DOHH2 (cell line): ENCODE results near the gene NUMB.
A peak's percentile ranks its signal among the peaks of the same experiment; 100 is the strongest.

Experiments
- H3F3A ChIP-seq: fragments of 200-600 bp; sonication (generic), shearing (Covaris generic); 2 replicates; pipeline ENCODE4 v1.6.0; 2016; ENCODE audit warnings: antibody characterized with exemption, mild to moderate bottlenecking; ENCODE audit not compliant: control insufficient read depth, insufficient read depth
- H3K27ac ChIP-seq: fragments of 200-600 bp; sonication (generic); 2 replicates; pipeline ENCODE4 v1.5.1; 2014; ENCODE audit warnings: low read depth, mild to moderate bottlenecking, low read length, moderate library complexity
- H3K27me3 ChIP-seq: fragments of 200-600 bp; sonication (generic); 2 replicates; pipeline ENCODE4 v1.6.1; 2014; ENCODE audit warnings: mild to moderate bottlenecking, low read length, mixed read lengths; ENCODE audit not compliant: control insufficient read depth
- H3K36me3 ChIP-seq: fragments of 200-600 bp; sonication (generic); 2 replicates; pipeline ENCODE4 v1.6.1; 2014; ENCODE audit warnings: mild to moderate bottlenecking, low read length, moderate library complexity, mixed read lengths; ENCODE audit not compliant: control insufficient read depth
- H3K4me1 ChIP-seq: fragments of 200-600 bp; sonication (generic); 2 replicates; pipeline ENCODE4 v1.6.1; 2014; ENCODE audit warnings: mild to moderate bottlenecking, low read length, mixed read lengths; ENCODE audit not compliant: control insufficient read depth
- H3K4me2 ChIP-seq: fragments of 200-600 bp; sonication (generic); 2 replicates; pipeline ENCODE4 v1.6.0; 2014; ENCODE audit warnings: mild to moderate bottlenecking, low read length, moderate library complexity
- H3K4me3 ChIP-seq: fragments of 200-600 bp; sonication (generic); 2 replicates; pipeline ENCODE4 v1.5.1; 2014; ENCODE audit warnings: mild to moderate bottlenecking, low read length, mixed read lengths
- H3K79me2 ChIP-seq: fragments of 200-600 bp; sonication (generic); 2 replicates; pipeline ENCODE4 v1.6.1; 2014; ENCODE audit warnings: mild to moderate bottlenecking, low read length, mixed read lengths; ENCODE audit not compliant: control insufficient read depth
- H3K9me2 ChIP-seq: fragments of 200-600 bp; sonication (generic); replicated peaks from 2 replicates; pipeline ENCODE4 v1.6.1; 2014; ENCODE audit warnings: mild to moderate bottlenecking, low read length, mixed read lengths; ENCODE audit not compliant: control insufficient read depth
- H3K9me3 ChIP-seq: fragments of 200-600 bp; sonication (generic); 2 replicates; pipeline ENCODE4 v1.6.1; 2014; ENCODE audit warnings: antibody characterized with exemption, low read length, mixed read lengths; ENCODE audit not compliant: control insufficient read depth, insufficient read depth
- H4K20me1 ChIP-seq: fragments of 200-600 bp; sonication (generic); 2 replicates; pipeline ENCODE4 v1.6.0; 2014; ENCODE audit warnings: low read depth, mild to moderate bottlenecking, antibody characterized with exemption, low read length, moderate library complexity; ENCODE audit not compliant: control insufficient read depth, insufficient read depth
- CTCF ChIP-seq: fragments of 200-600 bp; sonication (generic); IDR thresholded peaks from one replicate; pipeline ENCODE4 v1.5.1; 2014; ENCODE audit warnings: antibody characterized with exemption, mild to moderate bottlenecking, low read depth, low read length; ENCODE audit not compliant: poor library complexity, severe bottlenecking
- EZH2phosphoT487 ChIP-seq: fragments of 200-600 bp; sonication (generic); IDR thresholded peaks from 2 replicates; pipeline ENCODE4 v1.6.1; 2017; ENCODE audit warnings: borderline replicate concordance, mild to moderate bottlenecking, antibody characterized with exemption, low read length, moderate library complexity, mixed read lengths

NUMB gene

GRCh38 chr14:73248108-73248868, 210.1 kb downstream of the NUMB start:
- Histone ChIP-seq H4K20me1 (no peaks in the 10 kb centered on the region), H3K79me2 (no peaks in the 10 kb centered on the region), H3F3A (peaks cover 17% of the 10 kb centered on the region), H3K27me3 (peaks cover 25% of the 10 kb centered on the region), H3K36me3 (no peaks in the 10 kb centered on the region), H3K4me3 (peak overlapping the region; percentile 67; the same call in 1 of the 2 replicates), H3K4me1 (peaks cover 41% of the 10 kb centered on the region), H3K27ac (no peak overlapping the region), H3K9me2 (no peaks in the 10 kb centered on the region), H3K9me3 (no peaks in the 10 kb centered on the region), H3K4me2 (peak overlapping the region; percentile 75)
- TF ChIP-seq CTCF (no peak), EZH2phosphoT487 (no peak)

GRCh38 chr14:73246387-73247150, 211.8 kb downstream of the NUMB start:
- peaks cover 48% of the 10 kb centered on the region for H3K4me1 ChIP-seq
- no peaks in the 10 kb centered on the region for H3K36me3 ChIP-seq
- H3F3A ChIP-seq, result peaks cover 19% of the 10 kb centered on the region
- H4K20me1 ChIP-seq, result no peaks in the 10 kb centered on the region
- H3K9me3 ChIP-seq, result no peaks in the 10 kb centered on the region
- peaks cover 33% of the 10 kb centered on the region for H3K27me3 ChIP-seq
- TF ChIP-seq EZH2phosphoT487, result no peak
- no peak for TF ChIP-seq CTCF
- H3K4me2 ChIP-seq, result peak overlapping the region; percentile 75
- no peak overlapping the region for H3K27ac ChIP-seq
- no peaks in the 10 kb centered on the region for H3K79me2 ChIP-seq
- no peaks in the 10 kb centered on the region for H3K9me2 ChIP-seq
- H3K4me3 ChIP-seq, result peak overlapping the region; percentile 67

GRCh38 chr14:73245480-73246325, 212.6 kb downstream of the NUMB start:
- Histone ChIP-seq H3K27ac (no peak overlapping the region), H4K20me1 (no peaks in the 10 kb centered on the region), H3K9me2 (no peaks in the 10 kb centered on the region), H3K4me2 (peak overlapping the region; percentile 75), H3K79me2 (no peaks in the 10 kb centered on the region), H3K27me3 (peaks cover 38% of the 10 kb centered on the region), H3K36me3 (no peaks in the 10 kb centered on the region), H3F3A (peaks cover 19% of the 10 kb centered on the region), H3K9me3 (no peaks in the 10 kb centered on the region), H3K4me1 (peaks cover 57% of the 10 kb centered on the region), H3K4me3 (peak overlapping the region; percentile 67)
- no peak for TF ChIP-seq CTCF
- no peak for TF ChIP-seq EZH2phosphoT487
